Activated CD4-positive, alpha-beta T cell treated with anti-CD3 and anti-CD28 coated beads, Interleukin-2, amount 50 U/mL, for 4 hours (primary cell): Measurements from ENCODE around the gene GLT6D1.
"Not testable (repeated sequence)": the region's sequence is repeated elsewhere in the genome, so short reads cannot be mapped to it uniquely, and the experiment has no call there.

Experiments
- DNase-seq, 2 experiments: peaks; one replicate each; pipeline ENCODE4 v3.0.0-alpha.2; 2020

Gene GLT6D1

DNA sequence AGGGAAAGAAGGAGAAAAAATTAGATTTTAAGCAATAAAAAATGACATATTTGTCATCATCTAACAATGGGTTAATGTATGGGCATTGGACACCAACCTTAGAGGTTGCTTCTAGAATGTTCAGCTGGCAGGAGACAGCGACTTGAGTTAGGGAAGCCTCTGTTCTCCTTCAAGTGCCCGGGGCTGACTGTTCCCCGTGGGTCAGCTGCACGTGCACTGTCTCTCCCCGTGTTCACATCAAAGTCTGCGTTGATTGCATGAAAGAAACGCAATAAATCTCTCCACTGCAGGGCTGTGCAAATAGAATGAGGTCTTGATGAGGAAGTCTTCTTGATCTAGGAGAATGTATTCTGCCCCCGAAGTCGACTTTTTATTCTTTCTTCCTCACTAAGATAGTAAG lies at the start of gene GLT6D1:
GLT6D1 (minus strand) TSS at position 345 of the 400 bp plus-strand sequence. CDS start 353 bp downstream, outside the sequence.
- no peak for DNase-seq

DNA sequence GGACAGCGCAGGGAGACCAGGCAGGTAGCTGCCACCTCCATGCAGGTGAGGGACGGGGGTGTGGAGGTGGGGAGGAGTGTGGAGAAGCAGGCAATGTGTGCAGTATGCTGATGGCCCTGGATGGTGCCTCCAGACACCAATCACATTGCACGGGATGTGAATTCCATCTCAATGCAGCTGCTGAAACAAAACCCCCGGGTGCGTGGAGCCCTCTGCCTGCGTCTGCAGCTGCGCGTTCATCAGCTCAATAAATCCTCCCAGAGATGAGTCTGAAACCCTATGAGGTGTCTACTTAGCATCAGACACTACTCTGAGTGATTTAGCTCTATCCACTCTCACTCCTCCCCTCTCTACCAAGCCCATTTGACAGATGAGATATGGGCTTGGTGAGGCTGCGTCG lies 49.7 kb upstream of the GLT6D1 start:
- no peak for DNase-seq

GRCh38 chr9:135687216-135687615 lies 47.9 kb upstream of the GLT6D1 start:
- DNase-seq = no peak

GRCh38 chr9:135684691-135685090 lies 45.4 kb upstream of the GLT6D1 start:
- no peak for DNase-seq

- no peak for DNase-seq
Measured at GRCh38 chr9:135683401-135684034, 44.2 kb upstream of the GLT6D1 start.

GRCh38 chr9:135681161-135681560 lies 41.8 kb upstream of the GLT6D1 start:
- DNase-seq = no peak

- DNase-seq = no peak
Measured at GRCh38 chr9:135680056-135680455, 40.7 kb upstream of the GLT6D1 start.

DNA sequence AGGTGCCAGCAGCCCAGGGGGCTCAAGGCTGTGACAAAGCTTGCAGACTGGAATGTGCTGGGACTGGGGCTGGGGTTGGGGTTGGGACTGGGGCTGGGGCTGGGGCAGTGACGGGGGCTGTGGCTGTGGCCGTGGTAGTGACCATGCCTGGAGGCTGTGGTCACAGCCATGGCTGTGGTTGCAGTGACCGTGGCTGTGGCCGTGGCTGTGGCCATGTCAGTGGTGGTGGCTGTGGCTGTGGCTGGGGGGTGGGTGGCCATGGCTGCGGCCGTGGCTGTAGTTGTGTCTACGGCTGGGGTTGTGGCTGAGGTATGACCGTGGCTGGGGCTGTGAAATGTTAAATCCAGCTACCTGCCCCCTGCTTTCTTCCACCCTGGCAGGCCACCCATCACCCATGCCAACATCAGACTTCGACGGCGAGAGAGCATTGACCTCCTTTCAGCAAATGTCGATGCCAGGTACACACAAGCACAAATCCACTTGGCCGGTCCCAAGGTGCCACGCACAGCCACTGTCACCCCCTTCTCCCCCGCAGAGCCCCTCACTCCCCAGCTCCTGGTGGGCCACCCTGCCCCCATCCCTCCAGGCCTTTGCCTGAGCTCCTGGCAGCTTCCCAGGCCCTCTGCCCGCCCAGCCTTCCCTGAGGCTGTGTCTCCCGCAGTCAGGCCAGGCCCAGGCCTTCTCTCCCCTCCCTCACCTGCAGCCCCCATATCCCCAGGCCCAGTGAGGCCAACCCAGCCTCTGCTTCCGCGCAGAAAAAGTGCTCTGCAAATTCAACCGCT lies 39.1 kb upstream of the GLT6D1 start:
- no peak for DNase-seq

GRCh38 chr9:135677641-135678168 lies 38.4 kb upstream of the GLT6D1 start:
- no peak for DNase-seq

- DNase-seq = no peak
Measured at GRCh38 chr9:135676891-135677290, 37.6 kb upstream of the GLT6D1 start.

GRCh38 chr9:135674977-135675376 lies 35.6 kb upstream of the GLT6D1 start:
- no peak for DNase-seq

DNA sequence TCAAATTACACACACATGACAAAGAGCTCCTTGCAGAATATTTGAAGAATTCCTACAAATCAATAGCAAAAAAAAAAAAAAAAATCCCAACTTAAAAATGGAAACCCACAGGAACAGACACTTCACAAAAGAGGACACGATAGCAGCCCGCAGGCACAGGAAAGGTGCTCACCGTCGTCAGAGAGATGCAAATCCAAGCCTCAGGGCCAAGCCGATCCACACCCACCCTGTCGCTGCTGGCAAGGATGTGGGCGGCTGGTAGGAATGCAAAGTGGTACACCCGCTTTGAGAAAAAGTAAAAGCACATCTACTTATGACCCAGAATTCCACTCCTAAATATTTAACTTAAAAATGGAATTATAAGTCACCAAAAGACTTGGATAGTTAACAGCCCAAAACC lies 34.6 kb upstream of the GLT6D1 start:
- no peak for DNase-seq

- DNase-seq = not testable (repeated sequence)
Measured at GRCh38 chr9:135672786-135673185, 33.4 kb upstream of the GLT6D1 start.

DNA sequence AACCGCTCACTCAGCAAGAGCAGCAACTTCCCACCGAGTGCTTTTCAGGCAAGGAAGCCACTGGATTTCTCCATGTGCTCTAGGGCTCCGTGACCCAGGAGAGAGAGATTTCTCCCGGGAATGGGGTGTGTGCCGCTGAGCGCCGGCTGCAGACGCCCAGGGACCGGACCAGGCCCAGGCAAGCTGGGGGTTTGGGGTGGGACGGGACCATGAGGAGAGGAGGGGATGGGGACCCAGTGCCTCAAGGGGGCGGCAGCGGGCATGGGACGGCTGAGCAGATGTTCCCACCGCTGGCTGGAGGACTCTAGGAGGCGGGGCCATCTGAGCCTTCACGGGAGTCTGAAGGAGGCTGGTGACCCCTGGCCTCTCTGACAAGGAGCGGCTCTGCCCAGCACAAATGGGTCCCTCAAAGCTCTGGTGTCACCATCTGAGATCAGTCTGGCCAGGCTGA lies 32.3 kb upstream of the GLT6D1 start:
- no peak for DNase-seq

- no peak for DNase-seq
Measured at GRCh38 chr9:135670721-135671590, 31.6 kb upstream of the GLT6D1 start.

GRCh38 chr9:135669616-135670285 lies 30.4 kb upstream of the GLT6D1 start:
- DNase-seq = no peak

DNA sequence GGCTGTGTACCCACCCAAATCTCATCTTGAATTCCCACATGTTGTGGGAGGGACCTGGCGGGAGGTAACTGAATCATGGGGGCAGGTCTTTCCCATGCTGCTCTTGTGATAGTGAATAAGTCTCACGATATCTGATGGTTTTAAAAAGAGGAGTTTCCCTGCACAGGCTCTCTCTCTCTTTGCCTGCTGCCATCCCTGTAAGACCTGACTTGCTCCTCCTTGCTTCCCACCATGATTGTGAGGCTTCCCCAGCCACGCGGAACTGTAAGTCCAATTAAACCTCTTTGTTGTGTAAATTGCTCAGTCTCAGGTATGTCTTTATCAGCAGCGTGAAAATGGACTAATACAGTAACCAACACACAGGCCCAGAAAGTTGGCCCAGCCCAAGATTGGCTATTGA lies 29.7 kb upstream of the GLT6D1 start:
- not testable (repeated sequence) for DNase-seq

- DNase-seq = no peak
Measured at GRCh38 chr9:135667463-135668001, 28.2 kb upstream of the GLT6D1 start.

DNA sequence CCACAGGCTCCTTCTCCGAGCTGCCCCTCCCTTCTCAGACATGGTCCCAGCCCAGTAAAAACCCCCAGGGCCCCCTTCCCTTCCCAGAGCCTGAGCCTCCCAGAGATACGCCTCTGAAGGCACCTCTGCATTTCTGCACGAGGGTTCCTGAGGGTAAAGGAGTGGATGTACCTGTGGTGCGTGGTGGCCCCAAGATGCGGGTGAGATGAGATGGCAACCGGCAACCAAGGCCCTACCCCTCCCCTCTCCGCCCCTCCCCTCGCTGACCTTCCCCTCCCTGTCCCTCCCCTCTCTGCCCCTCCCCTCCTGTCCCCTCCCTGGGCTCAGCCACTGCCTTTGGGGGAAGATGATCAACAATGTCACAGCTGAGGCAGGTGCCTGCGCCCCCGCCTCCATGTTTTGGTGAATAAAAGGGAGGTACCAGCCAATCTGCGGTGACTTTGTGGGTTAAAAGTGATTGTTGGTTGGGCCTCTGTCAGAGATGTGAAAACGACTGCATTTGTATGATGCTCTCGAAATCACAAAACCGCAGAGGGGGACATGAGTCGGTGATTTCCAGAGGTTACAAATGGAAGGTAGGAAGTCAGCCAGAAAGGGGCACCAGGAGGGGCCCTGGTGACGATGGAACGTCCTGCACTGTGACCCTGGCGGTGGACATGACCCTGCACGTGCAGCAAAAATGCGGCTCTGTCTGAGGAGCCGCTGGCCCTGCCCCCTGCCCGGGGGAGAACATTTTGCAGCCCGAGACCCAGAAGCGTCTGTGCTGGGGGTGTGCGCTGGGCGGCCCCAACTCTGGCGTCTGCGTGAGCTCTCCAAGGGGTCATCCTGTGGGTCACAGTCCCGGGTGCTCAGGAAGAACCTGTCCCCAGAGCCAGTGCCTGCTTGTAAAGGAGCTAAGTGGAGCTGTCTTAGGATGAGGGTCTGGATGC lies 27.5 kb upstream of the GLT6D1 start:
- no peak for DNase-seq

GRCh38 chr9:135665795-135666189 lies 26.5 kb upstream of the GLT6D1 start:
- no peak for DNase-seq
